ENCODE results near the gene INAFM2. TPM values are rescaled to one million over a fixed set of nuclear protein-coding genes. Genes with fewer than 3 reads are reported as not detected.
A peak's percentile ranks its signal among the peaks of the same experiment; 100 is the strongest.

The INAFM2 gene
- total RNA-seq, 3 donors from 2014 or later = 15.6 to 120 (median 21.1) TPM

DNA sequence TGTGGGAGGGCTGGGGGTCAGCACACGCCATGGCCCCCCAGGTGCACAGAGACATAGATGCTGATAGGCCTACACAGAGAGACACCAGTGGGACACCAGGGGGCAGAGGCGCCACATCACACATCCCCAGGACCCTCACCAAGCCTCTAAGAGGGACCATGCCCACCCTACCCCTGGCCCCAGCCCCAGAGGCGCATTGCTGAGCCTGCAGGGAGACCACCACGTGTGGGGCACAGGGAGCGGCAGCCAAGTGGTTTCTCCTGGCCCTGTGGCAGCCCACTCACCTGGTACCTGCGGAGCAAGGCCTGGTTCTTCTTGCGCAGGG lies 16.1 kb downstream of the INAFM2 start:
- TF ChIP-seq, protein P1, sequence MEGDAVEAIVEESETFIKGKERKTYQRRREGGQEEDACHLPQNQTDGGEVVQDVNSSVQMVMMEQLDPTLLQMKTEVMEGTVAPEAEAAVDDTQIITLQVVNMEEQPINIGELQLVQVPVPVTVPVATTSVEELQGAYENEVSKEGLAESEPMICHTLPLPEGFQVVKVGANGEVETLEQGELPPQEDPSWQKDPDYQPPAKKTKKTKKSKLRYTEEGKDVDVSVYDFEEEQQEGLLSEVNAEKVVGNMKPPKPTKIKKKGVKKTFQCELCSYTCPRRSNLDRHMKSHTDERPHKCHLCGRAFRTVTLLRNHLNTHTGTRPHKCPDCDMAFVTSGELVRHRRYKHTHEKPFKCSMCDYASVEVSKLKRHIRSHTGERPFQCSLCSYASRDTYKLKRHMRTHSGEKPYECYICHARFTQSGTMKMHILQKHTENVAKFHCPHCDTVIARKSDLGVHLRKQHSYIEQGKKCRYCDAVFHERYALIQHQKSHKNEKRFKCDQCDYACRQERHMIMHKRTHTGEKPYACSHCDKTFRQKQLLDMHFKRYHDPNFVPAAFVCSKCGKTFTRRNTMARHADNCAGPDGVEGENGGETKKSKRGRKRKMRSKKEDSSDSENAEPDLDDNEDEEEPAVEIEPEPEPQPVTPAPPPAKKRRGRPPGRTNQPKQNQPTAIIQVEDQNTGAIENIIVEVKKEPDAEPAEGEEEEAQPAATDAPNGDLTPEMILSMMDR (IDR thresholded peaks at IDR 0.05) = no peak
- no peaks in the 10 kb centered on the region for H3K36me3 ChIP-seq (ENCODE audit: low read depth)
- no peak overlapping the region for H3K4me3 ChIP-seq
- DNase-seq = peak in 1 of 3 donors; percentile 44
- H3K9me3 ChIP-seq = no peaks in the 10 kb centered on the region
- H3K4me1 ChIP-seq (ENCODE audit: low read depth) = peaks cover 64% of the 10 kb centered on the region
- no peak for ATAC-seq
- intact Hi-C loops (cut with DNase I, micrococcal nuclease) = no loop called here

DNA sequence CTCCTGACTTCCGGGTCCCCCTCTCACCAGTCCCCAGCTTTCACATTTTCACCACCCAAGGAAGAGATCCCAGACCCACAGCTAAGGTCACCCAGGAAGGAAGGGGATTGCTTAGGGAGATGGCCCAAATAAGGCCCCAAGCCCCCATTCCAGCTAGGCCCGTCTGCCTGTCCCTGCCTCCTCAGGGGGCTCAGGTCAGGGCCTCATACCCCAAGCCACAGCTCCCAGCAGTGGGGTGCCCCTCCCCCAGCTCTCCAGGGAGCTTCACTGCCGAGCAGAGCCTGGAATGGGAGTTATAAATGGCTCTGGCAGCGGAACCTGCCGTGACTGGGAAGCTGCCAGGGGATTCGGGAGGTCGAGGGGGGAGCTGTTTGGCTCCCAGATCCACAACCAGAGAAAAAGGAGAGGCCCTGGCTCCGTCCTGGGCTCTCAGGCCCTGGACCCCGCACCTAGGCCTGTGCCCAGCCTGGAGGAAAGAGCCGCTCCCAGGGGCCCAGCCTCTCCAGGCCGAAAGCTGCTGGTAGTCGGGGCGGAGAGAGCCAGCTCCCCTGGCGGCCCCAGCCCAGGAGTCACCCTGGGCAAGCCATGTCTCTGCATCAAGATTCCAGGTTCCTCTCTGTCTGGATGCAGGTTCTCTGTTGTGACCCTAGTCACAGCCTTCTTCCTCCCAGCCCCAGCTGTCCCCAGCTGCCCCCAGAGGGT lies 16.7 kb downstream of the INAFM2 start:
- H3K9me3 ChIP-seq = no peaks in the 10 kb centered on the region
- peak; percentile 75 to 78 (median 75) for DNase-seq
- TF ChIP-seq, protein P1 (IDR thresholded peaks at IDR 0.05) = no peak
- H3K4me3 ChIP-seq = no peak overlapping the region
- peaks cover 68% of the 10 kb centered on the region for H3K4me1 ChIP-seq (ENCODE audit: low read depth)
- intact Hi-C loops (cut with DNase I, micrococcal nuclease) = no loop called here
- ATAC-seq = peak; percentile 24
- H3K36me3 ChIP-seq (ENCODE audit: low read depth) = no peaks in the 10 kb centered on the region

DNA sequence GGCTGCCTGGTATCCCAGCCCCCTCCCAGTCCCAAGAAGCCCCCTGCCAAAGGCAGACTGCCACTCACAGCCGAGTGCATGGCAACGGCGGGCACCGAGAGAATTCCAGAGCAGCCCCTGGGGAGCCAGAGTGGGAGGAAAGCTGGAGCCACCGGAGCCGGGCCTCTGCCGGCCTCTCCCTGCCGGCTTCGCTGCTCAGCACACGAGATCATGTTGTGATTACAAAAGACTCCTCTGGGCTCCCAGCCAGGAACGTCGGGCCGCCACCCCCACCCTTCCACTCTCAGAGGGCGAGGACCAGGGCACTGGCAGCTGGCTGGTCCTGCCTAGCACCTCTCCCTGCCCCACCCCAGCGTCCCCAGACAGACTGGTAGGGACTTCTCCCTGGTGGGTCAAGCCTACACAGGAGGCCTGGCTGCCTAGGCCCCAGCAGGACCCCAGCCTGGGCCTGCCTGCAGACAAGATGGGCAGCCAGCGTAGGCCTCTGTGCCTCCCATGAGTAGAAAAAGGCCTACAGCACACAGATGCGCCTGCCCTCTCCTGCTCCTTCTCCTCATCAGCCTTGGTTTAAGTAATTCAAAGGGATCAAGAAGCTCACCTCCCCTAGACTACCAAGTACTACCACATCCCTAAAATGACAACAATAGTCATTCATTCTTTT lies 17.4 kb downstream of the INAFM2 start, which contains the start of gene CCDC9B:
Gene CCDC9B, minus strand, starts transcription at position 200 of the 661 bp plus-strand sequence. Its CDS starts 120 bp downstream, at position 80.
- peaks cover 74% of the 10 kb centered on the region for H3K4me1 ChIP-seq (ENCODE audit: low read depth)

DNA sequence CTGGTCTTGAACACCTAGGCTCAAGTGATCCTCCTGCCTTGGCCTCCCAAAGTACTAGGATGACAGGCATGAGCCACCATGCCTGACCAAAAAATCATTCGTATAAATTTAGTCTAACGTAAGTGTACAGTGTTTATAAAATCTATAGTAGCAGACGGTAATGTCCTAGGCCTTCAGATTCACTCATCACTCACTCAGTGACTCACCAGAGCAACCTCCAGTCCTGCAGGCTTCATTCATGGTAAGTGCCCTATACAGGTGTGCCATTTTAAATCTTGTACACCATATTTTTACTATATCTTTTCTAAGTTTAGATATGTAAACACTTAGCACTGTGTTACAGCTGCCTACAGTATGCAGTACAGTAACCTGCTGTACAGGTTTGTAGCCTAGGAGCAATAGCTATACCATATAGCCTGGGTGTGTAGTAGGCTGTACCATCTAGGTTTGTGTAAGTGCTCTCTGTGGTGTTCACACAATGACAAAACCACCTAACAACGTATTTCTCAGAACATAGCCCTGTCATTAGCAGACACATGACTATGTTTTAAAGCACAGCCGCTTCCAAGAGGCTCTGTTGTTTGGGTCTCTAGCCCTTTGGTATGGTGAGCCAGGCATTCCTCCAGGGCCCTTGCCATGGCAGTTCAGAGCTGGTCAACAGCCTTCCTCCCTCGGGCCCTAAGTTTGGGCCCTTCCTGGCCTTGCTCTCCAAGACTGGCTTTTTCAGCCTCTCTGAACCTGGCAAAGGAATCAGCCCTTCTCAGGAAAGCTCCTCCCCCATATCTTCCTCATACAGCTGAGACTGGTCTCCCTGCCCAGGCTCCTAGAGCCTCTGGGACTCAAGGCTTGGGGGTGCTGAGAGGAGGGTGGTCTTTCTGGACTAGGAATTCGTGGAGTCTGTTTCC lies 19.2 kb downstream of the INAFM2 start:
- H3K36me3 ChIP-seq (ENCODE audit: low read depth) = no peaks in the 10 kb centered on the region
- no peak overlapping the region for H3K4me3 ChIP-seq
- TF ChIP-seq, protein P1 (IDR thresholded peaks at IDR 0.05) = no peak
- H3K9me3 ChIP-seq = no peaks in the 10 kb centered on the region
- ATAC-seq (peak; percentile 17), DNase-seq (peak in 2 of 3 donors; percentile 44 to 63)
- intact Hi-C loops (cut with DNase I, micrococcal nuclease) = no loop called here
- peaks cover 85% of the 10 kb centered on the region for H3K4me1 ChIP-seq (ENCODE audit: low read depth)

More for the DNA sequence above, 17.4 kb downstream of the INAFM2 start, which contains the start of gene CCDC9B:
- DNase-seq (peak; percentile 95 to 96 (median 96)), ATAC-seq (peak; percentile 78)
- TF ChIP-seq, protein P1 (IDR thresholded peaks at IDR 0.05) = no peak
- Histone ChIP-seq H3K4me3 (no peak within 1 kb of the TSS), H3K36me3 (ENCODE audit: low read depth) (no peaks in the 10 kb centered on the region), H3K9me3 (no peaks in the 10 kb centered on the region)
- intact Hi-C loops (cut with DNase I, micrococcal nuclease) = no loop called here

DNA sequence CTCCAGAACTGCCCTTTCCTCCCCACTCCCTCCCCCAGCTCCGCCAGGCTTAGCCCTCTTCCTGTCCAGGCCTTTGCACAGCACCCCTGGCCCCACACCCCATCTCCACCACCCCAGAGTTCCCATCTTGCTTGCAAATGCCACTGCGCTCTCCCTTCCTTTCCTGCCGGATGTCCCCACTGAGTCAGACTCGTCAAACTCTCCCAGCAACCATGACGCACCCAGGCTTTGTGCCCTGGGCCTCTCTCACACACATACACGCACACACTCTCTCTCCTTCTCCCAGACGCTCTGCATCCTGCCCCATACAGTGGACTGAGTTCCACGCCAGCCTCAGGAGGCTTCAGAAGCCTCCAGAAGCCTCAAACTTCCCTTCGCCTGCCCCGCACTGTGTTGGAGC lies 20.0 kb downstream of the INAFM2 start:
- ATAC-seq (no peak), DNase-seq (peak in 2 of 3 donors; percentile 43 to 60)
- no peak overlapping the region for H3K4me3 ChIP-seq
- intact Hi-C loops (cut with DNase I, micrococcal nuclease) = no loop called here
- no peaks in the 10 kb centered on the region for H3K36me3 ChIP-seq (ENCODE audit: low read depth)
- H3K9me3 ChIP-seq = no peaks in the 10 kb centered on the region
- H3K4me1 ChIP-seq (ENCODE audit: low read depth) = peaks cover 84% of the 10 kb centered on the region
- TF ChIP-seq, protein P1 (IDR thresholded peaks at IDR 0.05) = no peak

Data from mucosa of descending colon (tissue), 3 donors.